Liver (tissue), 9 donors: ENCODE measurements around the gene RPA4. TPM values are rescaled to one million over a fixed set of nuclear protein-coding genes. Genes with fewer than 3 reads are reported as not detected.

ENCODE experiments used
- DNase-seq: peaks from one replicate; pipeline ENCODE4 v3.0.0-alpha.2; 2017; ENCODE audit warnings: low spot score
- H3K27ac ChIP-seq, 2 donors: one replicate each; pipeline ENCODE4 v1.7.0; 2013; ENCODE audit warnings: inconsistent platforms in 2 of 2, low read length in 2 of 2, control low read depth in 1 of 2, low read depth in 1 of 2, mild to moderate bottlenecking in 1 of 2
- H3K27me3 ChIP-seq, 4 donors: one replicate each; pipeline versions ENCODE4 v1.6.1 to v1.7.0; 2013; ENCODE audit warnings: low read length in 3 of 4, inconsistent platforms in 1 of 4, mild to moderate bottlenecking in 1 of 4, moderate library complexity in 1 of 4; ENCODE audit not compliant: control insufficient read depth in 4 of 4, insufficient read depth in 4 of 4
- H3K36me3 ChIP-seq, 4 donors: one replicate each; pipeline versions ENCODE4 v1.6.1 to v1.7.0; 2013; ENCODE audit warnings: low read length in 3 of 4, mild to moderate bottlenecking in 3 of 4, low read depth in 1 of 4, moderate library complexity in 1 of 4; ENCODE audit not compliant: control insufficient read depth in 4 of 4, insufficient read depth in 3 of 4
- H3K4me1 ChIP-seq, 4 donors: one replicate each; pipeline versions ENCODE4 v1.6.1 to v1.7.0; 2013; ENCODE audit warnings: low read length in 3 of 4, mild to moderate bottlenecking in 3 of 4, moderate library complexity in 1 of 4; ENCODE audit not compliant: control insufficient read depth in 4 of 4, insufficient read depth in 4 of 4
- H3K4me3 ChIP-seq, 3 donors: one replicate each; pipeline versions ENCODE4 v1.6.1 to v1.7.0; 2013; ENCODE audit warnings: low read length in 3 of 3, control low read depth in 1 of 3, low read depth in 1 of 3, mild to moderate bottlenecking in 1 of 3
- H3K9ac ChIP-seq, 2 donors: one replicate each; pipeline ENCODE4 v1.7.0; 2013; ENCODE audit warnings: low read length in 2 of 2, mild to moderate bottlenecking in 2 of 2, moderate library complexity in 2 of 2, control low read depth in 1 of 2, low read depth in 1 of 2
- H3K9me3 ChIP-seq, 4 donors: one replicate each; pipeline versions ENCODE4 v1.6.1 to v1.7.0; 2013; ENCODE audit warnings: low read length in 3 of 4; ENCODE audit not compliant: control insufficient read depth in 4 of 4
- EGR1 ChIP-seq, 2 donors: IDR thresholded peaks; 2 replicates each; pipeline ENCODE4 v1.6.1; 2016 to 2018; ENCODE audit warnings: antibody characterized with exemption in 2 of 2, low read depth in 2 of 2
- FOXA1 ChIP-seq: IDR thresholded peaks from 2 replicates; pipeline ENCODE4 v1.6.1; 2016; ENCODE audit warnings: antibody characterized with exemption
- FOXA2 ChIP-seq: IDR thresholded peaks from 2 replicates; pipeline ENCODE4 v1.6.1; 2016; ENCODE audit warnings: antibody characterized with exemption
- GABPA ChIP-seq, 2 donors: IDR thresholded peaks in 1 of 2; conservative IDR thresholded peaks in 1 of 2; 2 replicates each; pipeline ENCODE4 v1.6.1; 2016; ENCODE audit warnings: antibody characterized with exemption in 2 of 2, mild to moderate bottlenecking in 1 of 2, moderate library complexity in 1 of 2
- HNF4A ChIP-seq, 2 donors: conservative IDR thresholded peaks; 2 replicates each; pipeline ENCODE4 v1.6.1; 2016; ENCODE audit warnings: antibody characterized with exemption in 2 of 2, mild to moderate bottlenecking in 2 of 2
- HNF4G ChIP-seq: IDR thresholded peaks from 2 replicates; pipeline ENCODE4 v1.6.1; 2016; ENCODE audit warnings: antibody characterized with exemption
- JUND ChIP-seq, 2 donors: IDR thresholded peaks; 2 replicates each; pipeline ENCODE4 v1.6.1; 2016; ENCODE audit warnings: antibody characterized with exemption in 2 of 2
- NR2F2 ChIP-seq: IDR thresholded peaks from 2 replicates; pipeline ENCODE4 v1.6.1; 2016; ENCODE audit warnings: antibody characterized with exemption
- RAD21 ChIP-seq, 2 donors: IDR thresholded peaks; 2 replicates each; pipeline ENCODE4 v1.6.1; 2016; ENCODE audit warnings: antibody characterized with exemption in 2 of 2, mild to moderate bottlenecking in 2 of 2
- RXRA ChIP-seq, 2 donors: IDR thresholded peaks; 2 replicates each; pipeline ENCODE4 v1.6.1; 2017 to 2018; ENCODE audit warnings: antibody characterized with exemption in 2 of 2, mild to moderate bottlenecking in 1 of 2
- TAF1 ChIP-seq: conservative IDR thresholded peaks from 2 replicates; pipeline ENCODE4 v1.6.1; 2016; ENCODE audit warnings: antibody characterized with exemption, mild to moderate bottlenecking
- YY1 ChIP-seq: IDR thresholded peaks from 2 replicates; pipeline ENCODE4 v1.6.1; 2016; ENCODE audit warnings: antibody characterized with exemption, mild to moderate bottlenecking
- WGBS: extraction: QIAGEN DNeasy Blood & Tissue Kit; methylation state at CpG from one replicate; pipeline ENCODE4 v1.1.7; 2013; 5-methylcytosine and 5-hydroxymethylcytosine counted together
- polyA plus RNA-seq, 2 donors: library from polyadenylated mRNA; stranded (reverse) in 1 of 2; unstranded in 1 of 2; fragments of 200-250 nt in 1 of 2; fragments of >200 nt in 1 of 2; fragmentation: Nextera tagmentation in 1 of 2; extraction: Ambion mirVana in 1 of 2; gene quantifications; one replicate each; pipeline versions ENCODE4 v1.2.1 to v1.2.3, GENCODE V29; 2013 to 2015
- total RNA-seq, 2 donors: library from RNA; depleted of rRNA; stranded (reverse); fragments of >200 nt; gene quantifications; one replicate each; pipeline ENCODE4 v1.2.3, GENCODE V29; 2014
- TF ChIP-seq, protein P1 (sequence below): IDR thresholded peaks from 2 replicates; pipeline ENCODE4 v1.6.1; 2016; ENCODE audit warnings: antibody characterized with exemption
- TF ChIP-seq, protein P2 (sequence below): IDR thresholded peaks from 2 replicates; pipeline ENCODE4 v1.6.1; 2016; ENCODE audit warnings: antibody characterized with exemption
- TF ChIP-seq, protein P3 (sequence below): IDR thresholded peaks from 2 replicates; pipeline ENCODE4 v1.6.1; 2016; ENCODE audit warnings: antibody characterized with exemption
- TF ChIP-seq, protein P4 (sequence below): fragments of 150-350 bp; IDR thresholded peaks from 2 replicates; pipeline ENCODE4 v1.5.1; 2017; ENCODE audit warnings: improper control_type of control experiment, low read depth, low read length; ENCODE audit not compliant: missing input control
- TF ChIP-seq, protein P5 (sequence below): IDR thresholded peaks from 2 replicates; pipeline ENCODE4 v1.6.1; 2016; ENCODE audit warnings: antibody characterized with exemption, mild to moderate bottlenecking
- donor health status: healthy.
- donor health status: healthy.
- donor health status: healthy.
- donor health status: healthy.
- donor health status: healthy.

RPA4 gene
- total and polyA plus RNA-seq, 4 donors, result 0.03 to 2.5 (median 0.79) TPM

DNA sequence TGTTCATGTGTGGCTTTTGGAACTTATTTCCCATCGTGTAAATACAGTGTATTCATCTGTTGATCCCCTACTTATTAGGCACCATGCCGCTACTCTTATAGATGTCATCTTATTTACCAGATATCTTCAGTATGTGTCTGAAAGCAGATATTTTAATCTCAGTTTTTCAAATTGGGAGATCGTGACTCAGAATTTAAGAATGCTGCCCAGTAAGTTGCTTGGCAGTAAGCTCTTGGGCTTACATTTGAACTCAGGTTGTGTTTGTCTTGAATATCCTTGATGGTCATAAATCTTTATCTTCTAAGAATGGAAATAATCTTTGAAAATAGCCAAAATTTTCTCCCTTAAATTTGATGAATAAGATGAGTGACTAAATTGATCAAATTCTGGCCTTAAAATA is 45.9 kb upstream of the RPA4 start:
- no peak for DNase-seq
- Histone ChIP-seq H3K36me3 (no peaks in the 10 kb centered on the region), H3K4me1 (no peaks in the 10 kb centered on the region), H3K9me3 (no peaks in the 10 kb centered on the region), H3K27ac (no peak overlapping the region), H3K9ac (no peak overlapping the region), H3K27me3 (no peaks in the 10 kb centered on the region), H3K4me3 (no peak overlapping the region)
- TF ChIP-seq, protein P1, sequence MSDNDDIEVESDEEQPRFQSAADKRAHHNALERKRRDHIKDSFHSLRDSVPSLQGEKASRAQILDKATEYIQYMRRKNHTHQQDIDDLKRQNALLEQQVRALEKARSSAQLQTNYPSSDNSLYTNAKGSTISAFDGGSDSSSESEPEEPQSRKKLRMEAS, result no peak
- TF ChIP-seq, protein P2, sequence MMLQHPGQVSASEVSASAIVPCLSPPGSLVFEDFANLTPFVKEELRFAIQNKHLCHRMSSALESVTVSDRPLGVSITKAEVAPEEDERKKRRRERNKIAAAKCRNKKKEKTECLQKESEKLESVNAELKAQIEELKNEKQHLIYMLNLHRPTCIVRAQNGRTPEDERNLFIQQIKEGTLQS, result no peak
- TF ChIP-seq GABPA (IDR thresholded peaks at IDR 0.05 in 1 of 2, conservative IDR thresholded peaks at IDR 0.05 in 1 of 2) (no peak), NR2F2 (no peak), TAF1 (no peak), HNF4A (conservative IDR thresholded peaks at IDR 0.05) (no peak), EGR1 (IDR thresholded peaks at IDR 0.05; ENCODE audit: low read depth in 2 of 2) (no peak), RAD21 (IDR thresholded peaks at IDR 0.05) (no peak), HNF4G (no peak)
- TF ChIP-seq, protein P3, sequence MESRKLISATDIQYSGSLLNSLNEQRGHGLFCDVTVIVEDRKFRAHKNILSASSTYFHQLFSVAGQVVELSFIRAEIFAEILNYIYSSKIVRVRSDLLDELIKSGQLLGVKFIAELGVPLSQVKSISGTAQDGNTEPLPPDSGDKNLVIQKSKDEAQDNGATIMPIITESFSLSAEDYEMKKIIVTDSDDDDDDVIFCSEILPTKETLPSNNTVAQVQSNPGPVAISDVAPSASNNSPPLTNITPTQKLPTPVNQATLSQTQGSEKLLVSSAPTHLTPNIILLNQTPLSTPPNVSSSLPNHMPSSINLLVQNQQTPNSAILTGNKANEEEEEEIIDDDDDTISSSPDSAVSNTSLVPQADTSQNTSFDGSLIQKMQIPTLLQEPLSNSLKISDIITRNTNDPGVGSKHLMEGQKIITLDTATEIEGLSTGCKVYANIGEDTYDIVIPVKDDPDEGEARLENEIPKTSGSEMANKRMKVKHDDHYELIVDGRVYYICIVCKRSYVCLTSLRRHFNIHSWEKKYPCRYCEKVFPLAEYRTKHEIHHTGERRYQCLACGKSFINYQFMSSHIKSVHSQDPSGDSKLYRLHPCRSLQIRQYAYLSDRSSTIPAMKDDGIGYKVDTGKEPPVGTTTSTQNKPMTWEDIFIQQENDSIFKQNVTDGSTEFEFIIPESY, result no peak
- TF ChIP-seq, protein P4, sequence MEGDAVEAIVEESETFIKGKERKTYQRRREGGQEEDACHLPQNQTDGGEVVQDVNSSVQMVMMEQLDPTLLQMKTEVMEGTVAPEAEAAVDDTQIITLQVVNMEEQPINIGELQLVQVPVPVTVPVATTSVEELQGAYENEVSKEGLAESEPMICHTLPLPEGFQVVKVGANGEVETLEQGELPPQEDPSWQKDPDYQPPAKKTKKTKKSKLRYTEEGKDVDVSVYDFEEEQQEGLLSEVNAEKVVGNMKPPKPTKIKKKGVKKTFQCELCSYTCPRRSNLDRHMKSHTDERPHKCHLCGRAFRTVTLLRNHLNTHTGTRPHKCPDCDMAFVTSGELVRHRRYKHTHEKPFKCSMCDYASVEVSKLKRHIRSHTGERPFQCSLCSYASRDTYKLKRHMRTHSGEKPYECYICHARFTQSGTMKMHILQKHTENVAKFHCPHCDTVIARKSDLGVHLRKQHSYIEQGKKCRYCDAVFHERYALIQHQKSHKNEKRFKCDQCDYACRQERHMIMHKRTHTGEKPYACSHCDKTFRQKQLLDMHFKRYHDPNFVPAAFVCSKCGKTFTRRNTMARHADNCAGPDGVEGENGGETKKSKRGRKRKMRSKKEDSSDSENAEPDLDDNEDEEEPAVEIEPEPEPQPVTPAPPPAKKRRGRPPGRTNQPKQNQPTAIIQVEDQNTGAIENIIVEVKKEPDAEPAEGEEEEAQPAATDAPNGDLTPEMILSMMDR, result no peak
- TF ChIP-seq, protein P5, sequence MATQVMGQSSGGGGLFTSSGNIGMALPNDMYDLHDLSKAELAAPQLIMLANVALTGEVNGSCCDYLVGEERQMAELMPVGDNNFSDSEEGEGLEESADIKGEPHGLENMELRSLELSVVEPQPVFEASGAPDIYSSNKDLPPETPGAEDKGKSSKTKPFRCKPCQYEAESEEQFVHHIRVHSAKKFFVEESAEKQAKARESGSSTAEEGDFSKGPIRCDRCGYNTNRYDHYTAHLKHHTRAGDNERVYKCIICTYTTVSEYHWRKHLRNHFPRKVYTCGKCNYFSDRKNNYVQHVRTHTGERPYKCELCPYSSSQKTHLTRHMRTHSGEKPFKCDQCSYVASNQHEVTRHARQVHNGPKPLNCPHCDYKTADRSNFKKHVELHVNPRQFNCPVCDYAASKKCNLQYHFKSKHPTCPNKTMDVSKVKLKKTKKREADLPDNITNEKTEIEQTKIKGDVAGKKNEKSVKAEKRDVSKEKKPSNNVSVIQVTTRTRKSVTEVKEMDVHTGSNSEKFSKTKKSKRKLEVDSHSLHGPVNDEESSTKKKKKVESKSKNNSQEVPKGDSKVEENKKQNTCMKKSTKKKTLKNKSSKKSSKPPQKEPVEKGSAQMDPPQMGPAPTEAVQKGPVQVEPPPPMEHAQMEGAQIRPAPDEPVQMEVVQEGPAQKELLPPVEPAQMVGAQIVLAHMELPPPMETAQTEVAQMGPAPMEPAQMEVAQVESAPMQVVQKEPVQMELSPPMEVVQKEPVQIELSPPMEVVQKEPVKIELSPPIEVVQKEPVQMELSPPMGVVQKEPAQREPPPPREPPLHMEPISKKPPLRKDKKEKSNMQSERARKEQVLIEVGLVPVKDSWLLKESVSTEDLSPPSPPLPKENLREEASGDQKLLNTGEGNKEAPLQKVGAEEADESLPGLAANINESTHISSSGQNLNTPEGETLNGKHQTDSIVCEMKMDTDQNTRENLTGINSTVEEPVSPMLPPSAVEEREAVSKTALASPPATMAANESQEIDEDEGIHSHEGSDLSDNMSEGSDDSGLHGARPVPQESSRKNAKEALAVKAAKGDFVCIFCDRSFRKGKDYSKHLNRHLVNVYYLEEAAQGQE, result no peak
- 95% methylated on average over 3 of the region's 3 CpGs for WGBS

DNA sequence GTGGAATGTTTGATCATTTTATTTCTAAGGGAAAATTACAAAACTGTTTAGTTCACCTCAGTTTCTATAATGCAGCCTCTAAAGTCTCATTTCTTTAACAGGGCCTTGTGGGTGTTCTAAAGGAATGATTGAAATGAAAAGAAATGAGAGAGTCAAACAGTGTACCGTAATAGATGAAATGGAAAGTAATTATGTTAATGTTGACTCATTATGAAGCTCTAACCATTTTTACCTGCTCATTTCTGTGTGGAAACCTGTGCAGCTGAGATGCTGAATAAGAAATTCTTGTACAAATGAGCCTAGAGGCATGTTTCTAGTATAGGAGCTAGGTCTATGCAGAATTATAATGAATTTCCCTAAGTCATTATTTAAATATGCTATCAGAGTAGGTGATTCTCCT is 45.2 kb upstream of the RPA4 start:
- H3K4me3 ChIP-seq, result no peak overlapping the region
- no peak overlapping the region for H3K9ac ChIP-seq
- no peaks in the 10 kb centered on the region for H3K9me3 ChIP-seq
- H3K4me1 ChIP-seq, result no peaks in the 10 kb centered on the region
- no peaks in the 10 kb centered on the region for H3K36me3 ChIP-seq
- no peak overlapping the region for H3K27ac ChIP-seq
- DNase-seq, result no peak
- WGBS, result 94% methylated on average over 1 of the region's 1 CpG
- no peaks in the 10 kb centered on the region for H3K27me3 ChIP-seq
- TF ChIP-seq, protein P1, result no peak
- TF ChIP-seq GABPA (IDR thresholded peaks at IDR 0.05 in 1 of 2, conservative IDR thresholded peaks at IDR 0.05 in 1 of 2) (no peak), JUND (IDR thresholded peaks at IDR 0.05) (no peak), FOXA2 (no peak), YY1 (no peak), RXRA (IDR thresholded peaks at IDR 0.05) (no peak), RAD21 (IDR thresholded peaks at IDR 0.05) (no peak), HNF4G (no peak), HNF4A (conservative IDR thresholded peaks at IDR 0.05) (no peak), EGR1 (IDR thresholded peaks at IDR 0.05; ENCODE audit: low read depth in 2 of 2) (no peak), TAF1 (no peak), FOXA1 (no peak), NR2F2 (no peak)
- TF ChIP-seq, protein P4, result no peak
- TF ChIP-seq, protein P3, result no peak
- TF ChIP-seq, protein P2, result no peak
